OCI-LY1 (cell line): ENCODE data around the gene FAM114A1.

Source experiments
- H2AFZ ChIP-seq: fragments of 200-600 bp; sonication (generic), shearing (Covaris generic); 2 replicates; pipeline ENCODE4 v1.6.0; 2014; ENCODE audit warnings: antibody characterized with exemption, mild to moderate bottlenecking, low read length
- H3F3A ChIP-seq: fragments of 200-600 bp; sonication (generic), shearing (Covaris generic); 2 replicates; pipeline ENCODE4 v1.6.0; 2014; ENCODE audit warnings: mild to moderate bottlenecking, antibody characterized with exemption, low read length, moderate library complexity; ENCODE audit not compliant: insufficient read depth
- H3K27ac ChIP-seq: fragments of 200-600 bp; sonication (generic); 2 replicates; pipeline ENCODE4 v1.5.1; 2014; ENCODE audit warnings: low read length, mixed run types, mild to moderate bottlenecking, low read depth; ENCODE audit not compliant: poor library complexity, severe bottlenecking
- H3K27me3 ChIP-seq: fragments of 200-600 bp; sonication (generic); 2 replicates; pipeline ENCODE4 v1.6.0; 2014; ENCODE audit warnings: antibody characterized with exemption, mild to moderate bottlenecking, low read length, moderate library complexity; ENCODE audit not compliant: insufficient read depth
- H3K36me3 ChIP-seq: fragments of 200-600 bp; sonication (generic); 2 replicates; pipeline ENCODE4 v1.6.1; 2014; ENCODE audit warnings: mild to moderate bottlenecking, antibody characterized with exemption, low read length, moderate library complexity, mixed read lengths; ENCODE audit not compliant: insufficient read depth
- H3K4me1 ChIP-seq: fragments of 200-600 bp; sonication (generic); 2 replicates; pipeline ENCODE4 v1.5.1; 2014; ENCODE audit warnings: mild to moderate bottlenecking, low read length, moderate library complexity; ENCODE audit not compliant: insufficient read depth, severe bottlenecking
- H3K4me2 ChIP-seq: fragments of 200-600 bp; sonication (generic), shearing (Covaris generic); 2 replicates; pipeline ENCODE4 v1.6.1; 2014; ENCODE audit warnings: low read length
- H3K4me3 ChIP-seq: fragments of 200-600 bp; sonication (generic); 2 replicates; pipeline ENCODE4 v1.5.1; 2014; ENCODE audit warnings: low read length, low read depth, mild to moderate bottlenecking, mixed read lengths; ENCODE audit not compliant: poor library complexity, severe bottlenecking
- H3K79me2 ChIP-seq: fragments of 200-600 bp; shearing (Covaris generic); 2 replicates; pipeline ENCODE4 v1.6.1; 2016; ENCODE audit warnings: mixed run types, low read length, mixed read lengths; ENCODE audit not compliant: insufficient read depth
- H3K9ac ChIP-seq: fragments of 200-600 bp; sonication (generic), shearing (Covaris generic); 2 replicates; pipeline ENCODE4 v1.6.1; 2014; ENCODE audit warnings: mild to moderate bottlenecking, low read length, mixed read lengths
- H3K9me2 ChIP-seq: fragments of 200-600 bp; sonication (generic), shearing (Covaris generic); 2 replicates; pipeline ENCODE4 v1.6.1; 2014; ENCODE audit warnings: low read depth, mild to moderate bottlenecking, low read length, mixed read lengths
- H3K9me3 ChIP-seq: fragments of 200-600 bp; shearing (Covaris generic); 2 replicates; pipeline ENCODE4 v1.6.1; 2014; ENCODE audit warnings: low read length, mixed read lengths
- H4K20me1 ChIP-seq: fragments of 200-600 bp; sonication (generic), shearing (Covaris generic); 2 replicates; pipeline ENCODE4 v1.6.0; 2016; ENCODE audit warnings: mild to moderate bottlenecking, low read length; ENCODE audit not compliant: insufficient read depth
- EZH2 ChIP-seq: fragments of 200-600 bp; sonication (generic), shearing (Covaris generic); IDR thresholded peaks from 2 replicates; pipeline ENCODE4 v1.8.0; 2017; ENCODE audit warnings: borderline replicate concordance, mixed run types, mild to moderate bottlenecking, antibody characterized with exemption, low read length, moderate library complexity, mixed read lengths
- TF ChIP-seq, protein P1 (sequence below): fragments of 200-600 bp; sonication (generic), shearing (Covaris generic); IDR thresholded peaks from 2 replicates; pipeline ENCODE4 v1.5.1; 2017; ENCODE audit warnings: mild to moderate bottlenecking, antibody characterized with exemption, low read length, moderate library complexity, mixed read lengths

Gene FAM114A1

DNA sequence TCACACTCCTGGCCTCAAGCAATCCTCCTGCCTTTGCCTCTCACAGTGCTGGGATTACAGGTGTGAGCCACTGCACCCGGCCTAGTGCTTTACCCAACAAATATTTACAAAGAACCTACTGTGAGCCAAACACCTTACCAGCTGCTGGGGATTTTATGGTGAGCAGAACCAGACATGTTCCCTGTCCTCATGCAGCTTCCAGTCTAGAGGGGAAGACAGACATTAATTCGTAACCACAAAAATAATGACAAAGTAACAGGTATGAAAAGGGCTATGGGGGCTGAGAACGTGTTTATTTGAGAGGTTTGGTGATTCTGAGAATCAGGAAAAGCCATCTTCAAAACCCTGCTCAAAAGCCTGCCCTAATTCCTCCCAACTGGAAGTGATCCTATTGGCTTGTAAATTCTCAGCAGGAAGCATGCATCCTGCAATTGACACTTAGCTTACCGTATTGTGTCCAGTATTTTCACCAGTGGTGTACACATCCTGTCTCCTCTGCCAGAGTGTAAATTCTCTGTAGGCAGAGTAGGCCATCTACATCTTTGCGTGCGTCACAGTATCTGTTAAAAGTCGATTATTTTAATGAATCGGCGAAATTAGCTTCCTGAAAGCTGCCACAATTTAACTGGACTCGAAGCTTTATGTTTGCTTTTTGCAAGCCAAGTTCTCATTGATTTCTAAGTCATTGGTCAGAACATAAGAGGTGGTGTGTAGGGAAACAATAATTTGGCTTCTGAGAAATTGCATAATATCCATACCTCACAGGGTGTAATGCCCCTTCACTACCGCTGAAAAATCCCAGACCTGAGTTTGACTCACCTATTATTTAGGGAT is 97.6 kb downstream of the FAM114A1 start:
- Histone ChIP-seq H3K4me2 (no peak overlapping the region), H3K4me3 (no peak overlapping the region), H3K9me2 (no peaks in the 10 kb centered on the region), H3K9me3 (no peaks in the 10 kb centered on the region), H3K4me1 (no peaks in the 10 kb centered on the region), H4K20me1 (no peaks in the 10 kb centered on the region), H3K36me3 (peaks cover 52% of the 10 kb centered on the region), H3F3A (no peaks in the 10 kb centered on the region), H2AFZ (no peak overlapping the region), H3K27ac (no peak overlapping the region), H3K9ac (no peak overlapping the region), H3K79me2 (no peaks in the 10 kb centered on the region), H3K27me3 (no peaks in the 10 kb centered on the region)
- no peak for TF ChIP-seq EZH2
- TF ChIP-seq, protein P1, sequence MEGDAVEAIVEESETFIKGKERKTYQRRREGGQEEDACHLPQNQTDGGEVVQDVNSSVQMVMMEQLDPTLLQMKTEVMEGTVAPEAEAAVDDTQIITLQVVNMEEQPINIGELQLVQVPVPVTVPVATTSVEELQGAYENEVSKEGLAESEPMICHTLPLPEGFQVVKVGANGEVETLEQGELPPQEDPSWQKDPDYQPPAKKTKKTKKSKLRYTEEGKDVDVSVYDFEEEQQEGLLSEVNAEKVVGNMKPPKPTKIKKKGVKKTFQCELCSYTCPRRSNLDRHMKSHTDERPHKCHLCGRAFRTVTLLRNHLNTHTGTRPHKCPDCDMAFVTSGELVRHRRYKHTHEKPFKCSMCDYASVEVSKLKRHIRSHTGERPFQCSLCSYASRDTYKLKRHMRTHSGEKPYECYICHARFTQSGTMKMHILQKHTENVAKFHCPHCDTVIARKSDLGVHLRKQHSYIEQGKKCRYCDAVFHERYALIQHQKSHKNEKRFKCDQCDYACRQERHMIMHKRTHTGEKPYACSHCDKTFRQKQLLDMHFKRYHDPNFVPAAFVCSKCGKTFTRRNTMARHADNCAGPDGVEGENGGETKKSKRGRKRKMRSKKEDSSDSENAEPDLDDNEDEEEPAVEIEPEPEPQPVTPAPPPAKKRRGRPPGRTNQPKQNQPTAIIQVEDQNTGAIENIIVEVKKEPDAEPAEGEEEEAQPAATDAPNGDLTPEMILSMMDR: no peak

DNA sequence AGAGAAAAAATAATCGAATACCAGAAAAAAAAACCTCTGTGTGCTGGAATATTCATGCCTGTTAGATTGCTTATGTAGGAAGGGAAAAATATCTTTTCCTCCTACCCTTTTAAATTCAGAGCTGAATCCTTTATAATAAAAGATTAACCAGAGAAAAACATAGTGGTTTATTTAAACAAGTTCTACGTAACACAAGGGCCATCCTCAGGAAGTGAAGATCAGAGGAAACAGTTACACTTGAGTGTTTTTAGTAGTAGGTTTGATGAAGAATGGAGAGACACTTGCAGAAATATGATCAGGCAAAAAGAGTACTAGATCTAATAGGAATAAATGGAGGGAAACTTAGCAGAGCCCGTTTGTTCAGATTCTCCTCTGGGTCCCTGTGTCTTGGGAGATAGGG is 98.3 kb downstream of the FAM114A1 start:
- H3K9me3 ChIP-seq: no peaks in the 10 kb centered on the region
- no peak overlapping the region for H3K9ac ChIP-seq
- H4K20me1 ChIP-seq: no peaks in the 10 kb centered on the region
- H3K4me3 ChIP-seq: no peak overlapping the region
- H3K4me2 ChIP-seq: no peak overlapping the region
- H3K36me3 ChIP-seq: peaks cover 57% of the 10 kb centered on the region
- H3K27ac ChIP-seq: no peak overlapping the region
- H3K4me1 ChIP-seq: no peaks in the 10 kb centered on the region
- H3K27me3 ChIP-seq: no peaks in the 10 kb centered on the region
- H3K9me2 ChIP-seq: no peaks in the 10 kb centered on the region
- H3K79me2 ChIP-seq: no peaks in the 10 kb centered on the region
- H2AFZ ChIP-seq: no peak overlapping the region
- no peaks in the 10 kb centered on the region for H3F3A ChIP-seq
- TF ChIP-seq, protein P1: no peak
- no peak for TF ChIP-seq EZH2

- Histone ChIP-seq H4K20me1 (no peaks in the 10 kb centered on the region), H2AFZ (no peak overlapping the region), H3K4me2 (no peak overlapping the region)
Observed at GRCh38 chr4:38967260-38968095, 99.9 kb downstream of the FAM114A1 start.

More at GRCh38 chr4:38967260-38968095, 99.9 kb downstream of the FAM114A1 start:
- Histone ChIP-seq H3K79me2 (no peaks in the 10 kb centered on the region), H3K4me1 (no peaks in the 10 kb centered on the region), H3K36me3 (peaks cover 57% of the 10 kb centered on the region), H3K9ac (no peak overlapping the region), H3K9me3 (no peaks in the 10 kb centered on the region), H3K4me3 (no peak overlapping the region), H3K27ac (no peak overlapping the region), H3K27me3 (no peaks in the 10 kb centered on the region), H3F3A (no peaks in the 10 kb centered on the region), H3K9me2 (no peaks in the 10 kb centered on the region)
- TF ChIP-seq, protein P1: no peak
- no peak for TF ChIP-seq EZH2
